ENCODE results near the gene ABHD6.
"Not testable (repeated sequence)": the region's sequence is repeated elsewhere in the genome, so short reads cannot be mapped to it uniquely, and the experiment has no call there.

ABHD6 gene

GRCh38 chr3:58269356-58269755 is 31.8 kb downstream of the ABHD6 start:
- no peak for DNase-seq (ENCODE audit: insufficient read length, low spot score)
- FAIRE-seq = no peak
- TF ChIP-seq POLR2A (IDR thresholded peaks at IDR 0.05; ENCODE audit: low read depth, low read length) = no peak

- no peak for FAIRE-seq
- no peak for DNase-seq (ENCODE audit: insufficient read length, low spot score)
- TF ChIP-seq POLR2A (IDR thresholded peaks at IDR 0.05; ENCODE audit: low read depth, low read length) = no peak
These were observed 32.9 kb downstream of the ABHD6 start for GRCh38 chr3:58270485-58270884.

- peak; percentile 93 for FAIRE-seq
- TF ChIP-seq POLR2A (IDR thresholded peaks at IDR 0.05; ENCODE audit: low read depth, low read length) = no peak
- peak; percentile 77 for DNase-seq (ENCODE audit: insufficient read length, low spot score)
These were observed 34.4 kb downstream of the ABHD6 start for GRCh38 chr3:58271901-58272501.

- DNase-seq (ENCODE audit: insufficient read length, low spot score) = no peak
- no peak for TF ChIP-seq POLR2A (IDR thresholded peaks at IDR 0.05; ENCODE audit: low read depth, low read length)
- FAIRE-seq = no peak
These were observed 35.3 kb downstream of the ABHD6 start for GRCh38 chr3:58272891-58273290.

GRCh38 chr3:58273362-58273761 is 35.8 kb downstream of the ABHD6 start:
- DNase-seq (ENCODE audit: insufficient read length, low spot score); FAIRE-seq: not testable (repeated sequence)

- no peak for TF ChIP-seq POLR2A (IDR thresholded peaks at IDR 0.05; ENCODE audit: low read depth, low read length)
- no peak for DNase-seq (ENCODE audit: insufficient read length, low spot score)
- FAIRE-seq = no peak
These were observed 36.5 kb downstream of the ABHD6 start for GRCh38 chr3:58274027-58274614.

GRCh38 chr3:58281069-58281468 is 43.5 kb downstream of the ABHD6 start:
- TF ChIP-seq POLR2A (IDR thresholded peaks at IDR 0.05; ENCODE audit: low read depth, low read length) = no peak
- DNase-seq (ENCODE audit: insufficient read length, low spot score) (no peak), FAIRE-seq (no peak)

GRCh38 chr3:58285334-58285733 is 47.7 kb downstream of the ABHD6 start:
- DNase-seq (ENCODE audit: insufficient read length, low spot score) (no peak), FAIRE-seq (no peak)
- no peak for TF ChIP-seq POLR2A (IDR thresholded peaks at IDR 0.05; ENCODE audit: low read depth, low read length)

GRCh38 chr3:58287354-58287753 is 49.8 kb downstream of the ABHD6 start:
- DNase-seq (ENCODE audit: insufficient read length, low spot score) (no peak), FAIRE-seq (no peak)
- no peak for TF ChIP-seq POLR2A (IDR thresholded peaks at IDR 0.05; ENCODE audit: low read depth, low read length)

- FAIRE-seq (no peak), DNase-seq (ENCODE audit: insufficient read length, low spot score) (no peak)
- no peak for TF ChIP-seq POLR2A (IDR thresholded peaks at IDR 0.05; ENCODE audit: low read depth, low read length)
These were observed 50.6 kb downstream of the ABHD6 start for GRCh38 chr3:58288011-58288728.

GRCh38 chr3:58288964-58289613 is 51.5 kb downstream of the ABHD6 start:
- DNase-seq (ENCODE audit: insufficient read length, low spot score); FAIRE-seq: not testable (repeated sequence)

GRCh38 chr3:58290446-58290845 is 52.9 kb downstream of the ABHD6 start:
- DNase-seq (ENCODE audit: insufficient read length, low spot score); FAIRE-seq: not testable (repeated sequence)

- DNase-seq (ENCODE audit: insufficient read length, low spot score) (no peak), FAIRE-seq (no peak)
- TF ChIP-seq POLR2A (IDR thresholded peaks at IDR 0.05; ENCODE audit: low read depth, low read length) = no peak
These were observed 54.2 kb downstream of the ABHD6 start for GRCh38 chr3:58291671-58292338.

GRCh38 chr3:58292866-58293265 is 55.3 kb downstream of the ABHD6 start:
- DNase-seq (ENCODE audit: insufficient read length, low spot score) = no peak
- TF ChIP-seq POLR2A (IDR thresholded peaks at IDR 0.05; ENCODE audit: low read depth, low read length) = no peak
- FAIRE-seq = no peak
